Measurements from ENCODE around the gene HCFC2.

The HCFC2 gene

GRCh38 chr12:104121001-104121400 lies 56.7 kb downstream of the HCFC2 start:
- DNase-seq (ENCODE audit: low read depth), result no peak

GRCh38 chr12:104122298-104122697 lies 58.0 kb downstream of the HCFC2 start:
- DNase-seq (ENCODE audit: low read depth), result no peak

GRCh38 chr12:104126548-104126947 lies 62.2 kb downstream of the HCFC2 start:
- DNase-seq (ENCODE audit: low read depth), result no peak

- no peak for DNase-seq (ENCODE audit: low read depth)
These were observed 66.4 kb downstream of the HCFC2 start for GRCh38 chr12:104130760-104131159.

- no peak for DNase-seq (ENCODE audit: low read depth)
These were observed 67.3 kb downstream of the HCFC2 start for GRCh38 chr12:104131609-104132008.

GRCh38 chr12:104132351-104132956 lies 68.1 kb downstream of the HCFC2 start:
- no peak for DNase-seq (ENCODE audit: low read depth)

GRCh38 chr12:104133321-104133720 lies 69.0 kb downstream of the HCFC2 start:
- no peak for DNase-seq (ENCODE audit: low read depth)

- DNase-seq (ENCODE audit: low read depth), result no peak
These were observed 69.5 kb downstream of the HCFC2 start for GRCh38 chr12:104133866-104134265.

GRCh38 chr12:104134882-104135281 lies 70.6 kb downstream of the HCFC2 start:
- no peak for DNase-seq (ENCODE audit: low read depth)

GRCh38 chr12:104136577-104136976 lies 72.2 kb downstream of the HCFC2 start:
- no peak for DNase-seq (ENCODE audit: low read depth)

- DNase-seq (ENCODE audit: low read depth), result no peak
These were observed 72.9 kb downstream of the HCFC2 start for GRCh38 chr12:104137001-104137901.

- peak; percentile 96 for DNase-seq (ENCODE audit: low read depth)
These were observed 73.8 kb downstream of the HCFC2 start, which contains the start of gene NFYB for GRCh38 chr12:104137902-104138796. NFYB (minus strand) TSS chr12:104138210; CDS start chr12:104135453, 2,757 bp downstream.

- no peak for DNase-seq (ENCODE audit: low read depth)
These were observed 74.4 kb downstream of the HCFC2 start for GRCh38 chr12:104138797-104139152.

- no peak for DNase-seq (ENCODE audit: low read depth)
These were observed 78.2 kb downstream of the HCFC2 start for GRCh38 chr12:104142543-104142942.

- no peak for DNase-seq (ENCODE audit: low read depth)
These were observed 78.7 kb downstream of the HCFC2 start for GRCh38 chr12:104143002-104143401.

- DNase-seq (ENCODE audit: low read depth), result no peak
These were observed 79.6 kb downstream of the HCFC2 start for GRCh38 chr12:104143918-104144317.

- DNase-seq (ENCODE audit: low read depth), result no peak
These were observed 83.0 kb downstream of the HCFC2 start for GRCh38 chr12:104147346-104147745.

- no peak for DNase-seq (ENCODE audit: low read depth)
These were observed 86.1 kb downstream of the HCFC2 start for GRCh38 chr12:104150416-104150815.

- no peak for DNase-seq (ENCODE audit: low read depth)
These were observed 88.4 kb downstream of the HCFC2 start for GRCh38 chr12:104152685-104153241.

GRCh38 chr12:104154286-104154685 lies 90.0 kb downstream of the HCFC2 start:
- DNase-seq (ENCODE audit: low read depth), result no peak

- no peak for DNase-seq (ENCODE audit: low read depth)
These were observed 90.5 kb downstream of the HCFC2 start for GRCh38 chr12:104154806-104155205.

Data from stromal cell of bone marrow (primary cell).